Astrocyte (in vitro differentiated cells and primary cell): ENCODE results near the gene PLXNA3. TPM values are rescaled to one million over a fixed set of nuclear protein-coding genes. Genes with fewer than 3 reads are reported as not detected.

ENCODE experiments used
- DNase-seq: peaks from one replicate; pipeline ENCODE4 v3.0.0-alpha.2; 2010; ENCODE audit warnings: low read depth
- FAIRE-seq: peaks from 2 replicates; lab custom pipeline; 2011; peaks lifted over from hg19 to GRCh38; lab: Jason Lieb, UNC
- H2AFZ ChIP-seq: 2 replicates; pipeline ENCODE4 v1.6.0; 2012; ENCODE audit warnings: low read depth, low read length, inconsistent platforms
- H3K27ac ChIP-seq: 2 replicates; pipeline ENCODE4 v1.5.1; 2011; ENCODE audit warnings: low read depth, low read length, inconsistent platforms
- H3K27me3 ChIP-seq: 2 replicates; pipeline ENCODE4 v1.6.0; 2011; ENCODE audit warnings: low read length, inconsistent platforms; ENCODE audit not compliant: insufficient read depth
- H3K36me3 ChIP-seq: 2 replicates; pipeline ENCODE4 v1.5.1; 2011; ENCODE audit warnings: low read length, inconsistent platforms; ENCODE audit not compliant: insufficient read depth
- H3K4me1 ChIP-seq: 2 replicates; pipeline ENCODE4 v1.5.1; 2011; ENCODE audit warnings: low read length, inconsistent platforms; ENCODE audit not compliant: insufficient read depth
- H3K4me2 ChIP-seq: 2 replicates; pipeline ENCODE4 v1.6.0; 2012; ENCODE audit warnings: low read length, inconsistent platforms
- H3K4me3 ChIP-seq: 2 replicates; pipeline ENCODE4 v1.5.1; 2011; ENCODE audit warnings: low read depth, mild to moderate bottlenecking, low read length, inconsistent platforms; ENCODE audit not compliant: insufficient read depth
- H3K79me2 ChIP-seq: 2 replicates; pipeline ENCODE4 v1.6.0; 2012; ENCODE audit warnings: mild to moderate bottlenecking, low read length, inconsistent platforms; ENCODE audit not compliant: insufficient read depth
- H3K9ac ChIP-seq: 2 replicates; pipeline ENCODE4 v1.6.0; 2012; ENCODE audit warnings: mild to moderate bottlenecking, low read length, inconsistent platforms
- H3K9me3 ChIP-seq: 2 replicates; pipeline ENCODE4 v1.5.1; 2012; ENCODE audit warnings: low read depth, mild to moderate bottlenecking, low read length, inconsistent platforms; ENCODE audit not compliant: insufficient read depth
- H4K20me1 ChIP-seq: 2 replicates; pipeline ENCODE4 v1.6.0; 2012; ENCODE audit warnings: low read length, inconsistent platforms; ENCODE audit not compliant: insufficient read depth
- H3K27ac Mint-ChIP-seq: one replicate; pipeline ENCODE4 v1.8.0; 2021; ENCODE audit warnings: mild to moderate bottlenecking, mixed read lengths; ENCODE audit not compliant: unreplicated experiment
- H3K27me3 Mint-ChIP-seq: one replicate; pipeline ENCODE4 v1.8.0; 2021; ENCODE audit warnings: low read depth, mixed read lengths; ENCODE audit not compliant: unreplicated experiment
- H3K36me3 Mint-ChIP-seq: one replicate; pipeline ENCODE4 v1.8.0; 2021; ENCODE audit warnings: low read depth, mixed read lengths; ENCODE audit not compliant: unreplicated experiment
- H3K4me1 Mint-ChIP-seq: one replicate; pipeline ENCODE4 v1.8.0; 2021; ENCODE audit warnings: low read depth, mixed read lengths; ENCODE audit not compliant: unreplicated experiment
- H3K4me3 Mint-ChIP-seq: one replicate; pipeline ENCODE4 v1.8.0; 2021; ENCODE audit warnings: mild to moderate bottlenecking, moderate library complexity, mixed read lengths; ENCODE audit not compliant: unreplicated experiment
- H3K9me3 Mint-ChIP-seq: one replicate; pipeline ENCODE4 v1.8.0; 2021; ENCODE audit warnings: mild to moderate bottlenecking, mixed read lengths; ENCODE audit not compliant: unreplicated experiment
- EZH2 ChIP-seq: IDR thresholded peaks from 2 replicates; pipeline ENCODE4 v1.6.1; 2012; ENCODE audit warnings: mild to moderate bottlenecking, low read length, inconsistent platforms; ENCODE audit not compliant: insufficient read depth
- total RNA-seq: library from RNA; stranded (reverse); gene quantifications from 2 replicates; pipeline ENCODE4 v1.2.1, GENCODE V29; 2021
- TF ChIP-seq, protein P1 (sequence below): IDR thresholded peaks from 2 replicates; pipeline ENCODE4 v1.5.1; 2011; ENCODE audit warnings: low read depth, mild to moderate bottlenecking, inconsistent platforms, low read length, moderate library complexity; ENCODE audit not compliant: insufficient read depth

PLXNA3 gene
- total RNA-seq, 1 donor from 2014 or later: 117 TPM

GRCh38 chrX:154507673-154508383 lies 49.7 kb downstream of the PLXNA3 start:
- no peak overlapping the region for H3K4me3 Mint-ChIP-seq
- no peak for FAIRE-seq
- H3K36me3 Mint-ChIP-seq: peaks cover 4% of the 10 kb centered on the region
- H3K4me1 Mint-ChIP-seq: peaks cover 10% of the 10 kb centered on the region
- no peak overlapping the region for H2AFZ ChIP-seq
- no peaks in the 10 kb centered on the region for H3K27me3 Mint-ChIP-seq
- no peaks in the 10 kb centered on the region for H3K79me2 ChIP-seq
- H3K9me3 ChIP-seq: no peaks in the 10 kb centered on the region
- no peaks in the 10 kb centered on the region for H3K27me3 ChIP-seq
- peaks cover 7% of the 10 kb centered on the region for H3K4me1 ChIP-seq
- no peak for DNase-seq
- H3K27ac Mint-ChIP-seq: no peak overlapping the region
- no peaks in the 10 kb centered on the region for H4K20me1 ChIP-seq
- no peak overlapping the region for H3K4me2 ChIP-seq
- no peaks in the 10 kb centered on the region for H3K36me3 ChIP-seq
- H3K9me3 Mint-ChIP-seq: no peaks in the 10 kb centered on the region
- no peak overlapping the region for H3K4me3 ChIP-seq
- TF ChIP-seq, protein P1, sequence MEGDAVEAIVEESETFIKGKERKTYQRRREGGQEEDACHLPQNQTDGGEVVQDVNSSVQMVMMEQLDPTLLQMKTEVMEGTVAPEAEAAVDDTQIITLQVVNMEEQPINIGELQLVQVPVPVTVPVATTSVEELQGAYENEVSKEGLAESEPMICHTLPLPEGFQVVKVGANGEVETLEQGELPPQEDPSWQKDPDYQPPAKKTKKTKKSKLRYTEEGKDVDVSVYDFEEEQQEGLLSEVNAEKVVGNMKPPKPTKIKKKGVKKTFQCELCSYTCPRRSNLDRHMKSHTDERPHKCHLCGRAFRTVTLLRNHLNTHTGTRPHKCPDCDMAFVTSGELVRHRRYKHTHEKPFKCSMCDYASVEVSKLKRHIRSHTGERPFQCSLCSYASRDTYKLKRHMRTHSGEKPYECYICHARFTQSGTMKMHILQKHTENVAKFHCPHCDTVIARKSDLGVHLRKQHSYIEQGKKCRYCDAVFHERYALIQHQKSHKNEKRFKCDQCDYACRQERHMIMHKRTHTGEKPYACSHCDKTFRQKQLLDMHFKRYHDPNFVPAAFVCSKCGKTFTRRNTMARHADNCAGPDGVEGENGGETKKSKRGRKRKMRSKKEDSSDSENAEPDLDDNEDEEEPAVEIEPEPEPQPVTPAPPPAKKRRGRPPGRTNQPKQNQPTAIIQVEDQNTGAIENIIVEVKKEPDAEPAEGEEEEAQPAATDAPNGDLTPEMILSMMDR: no peak
- TF ChIP-seq EZH2: no peak
- no peak overlapping the region for H3K9ac ChIP-seq
- no peak overlapping the region for H3K27ac ChIP-seq

DNA sequence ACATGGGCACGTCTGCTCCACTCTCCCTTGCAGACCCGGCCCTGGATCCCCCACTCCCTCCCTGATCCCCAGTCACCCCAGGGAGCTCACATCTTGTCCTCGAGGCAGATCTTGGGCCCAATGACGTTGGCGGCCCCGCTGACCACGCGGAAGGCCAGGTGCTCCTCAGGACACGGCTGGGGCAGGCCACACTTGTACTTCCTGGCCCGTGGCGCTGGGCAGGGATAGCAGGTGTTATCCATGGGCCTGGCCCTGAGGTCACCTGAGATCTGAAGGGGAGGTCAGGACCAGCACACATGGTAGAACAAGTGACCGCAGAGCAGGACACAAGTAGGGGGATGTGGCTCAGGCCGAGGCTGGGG lies 50.3 kb downstream of the PLXNA3 start:
- Mint-ChIP-seq H3K9me3 (no peaks in the 10 kb centered on the region), H3K27me3 (no peaks in the 10 kb centered on the region)
- FAIRE-seq: no peak

More for the DNA sequence above, 50.3 kb downstream of the PLXNA3 start:
- Histone ChIP-seq H3K9ac (no peak overlapping the region), H2AFZ (no peak overlapping the region), H3K9me3 (no peaks in the 10 kb centered on the region), H3K4me3 (no peak overlapping the region), H3K27me3 (no peaks in the 10 kb centered on the region), H3K4me1 (peaks cover 7% of the 10 kb centered on the region), H3K4me2 (no peak overlapping the region), H3K79me2 (no peaks in the 10 kb centered on the region), H4K20me1 (no peaks in the 10 kb centered on the region), H3K36me3 (no peaks in the 10 kb centered on the region), H3K27ac (no peak overlapping the region)
- Mint-ChIP-seq H3K36me3 (peaks cover 4% of the 10 kb centered on the region), H3K4me1 (peaks cover 10% of the 10 kb centered on the region), H3K27ac (no peak overlapping the region), H3K4me3 (no peak overlapping the region)
- DNase-seq: no peak
- TF ChIP-seq, protein P1: no peak
- no peak for TF ChIP-seq EZH2
